NCI-H2196 (cell line): ENCODE data around the gene CFAP61.

Source experiments
- DNase-seq: peaks from one replicate; lab custom pipeline; 2025; ENCODE audit not compliant: unreplicated experiment; lab: John Stamatoyannopoulos, UW

CFAP61 gene

GRCh38 chr20:20358801-20359200 is 306.5 kb downstream of the CFAP61 start:
- peak; percentile 11 for DNase-seq

- DNase-seq: no peak
Measured at GRCh38 chr20:20359628-20360027, 307.3 kb downstream of the CFAP61 start.

- DNase-seq: peak; percentile 60
Measured at GRCh38 chr20:20360464-20360863, 308.1 kb downstream of the CFAP61 start.

- peak; percentile 78 for DNase-seq
Measured at GRCh38 chr20:20362774-20363433, 310.6 kb downstream of the CFAP61 start.

GRCh38 chr20:20363434-20363798 is 311.1 kb downstream of the CFAP61 start:
- peak; percentile 56 for DNase-seq

GRCh38 chr20:20363799-20364592 is 311.7 kb downstream of the CFAP61 start:
- peak; percentile 84 for DNase-seq

GRCh38 chr20:20364593-20365479 is 312.5 kb downstream of the CFAP61 start:
- DNase-seq: no peak

GRCh38 chr20:20365480-20366161 is 313.3 kb downstream of the CFAP61 start:
- no peak for DNase-seq

- no peak for DNase-seq
Measured at GRCh38 chr20:20366551-20366875, 314.2 kb downstream of the CFAP61 start.

- DNase-seq: peak; percentile 51
Measured at GRCh38 chr20:20366876-20367574, 314.7 kb downstream of the CFAP61 start.

GRCh38 chr20:20367575-20368417 is 315.5 kb downstream of the CFAP61 start, which contains the start of gene INSM1:
TSS of gene INSM1 (plus strand) at chr20:20368104. CDS start at chr20:20368268, 164 bp downstream.
- peak; percentile 88 for DNase-seq

GRCh38 chr20:20368418-20369249 is 316.3 kb downstream of the CFAP61 start:
- DNase-seq: peak; percentile 30

- peak; percentile 60 for DNase-seq
Measured at GRCh38 chr20:20369250-20370093, 317.1 kb downstream of the CFAP61 start.

- no peak for DNase-seq
Measured at GRCh38 chr20:20370094-20370575, 317.8 kb downstream of the CFAP61 start.

GRCh38 chr20:20371083-20371482 is 318.8 kb downstream of the CFAP61 start:
- no peak for DNase-seq

- no peak for DNase-seq
Measured at GRCh38 chr20:20371681-20372080, 319.3 kb downstream of the CFAP61 start.

- DNase-seq: no peak
Measured at GRCh38 chr20:20373091-20373571, 320.8 kb downstream of the CFAP61 start.
